Measurements from ENCODE around the gene AXIN1. TPM values are rescaled to one million over a fixed set of nuclear protein-coding genes. Genes with fewer than 3 reads are reported as not detected.

Gene AXIN1
- total and polyA plus RNA-seq, 2 of the 8 experiments (the other 6 are each of a cell fraction or from before 2014, with no cell fraction given) = 12.5 to 41.9 TPM

GRCh38 chr16:316741-317464, 35.6 kb downstream of the AXIN1 start:
- Histone ChIP-seq H2BK15ac (ENCODE audit: low read length) (no peak overlapping the region), H2BK20ac (ENCODE audit: low read length) (no peak overlapping the region), H3K18ac (ENCODE audit: extremely low read depth, low read length) (no peak overlapping the region), H3K23ac (ENCODE audit: insufficient read length) (no peak overlapping the region), H3K14ac (ENCODE audit: insufficient read length) (no peak overlapping the region), H3K56ac (replicated peaks; ENCODE audit: insufficient read length, low read depth, low read length) (no peak overlapping the region), H3K4me2 (ENCODE audit: insufficient read depth in 1 of 2, low read depth in 2 of 2, low read length in 2 of 2) (no peak overlapping the region), H3K27me3 (replicated peaks in 1 of 4; ENCODE audit: control insufficient read depth in 3 of 4, extremely low read depth in 1 of 4, insufficient read depth in 3 of 4, low read length in 3 of 4) (no peaks in the 10 kb centered on the region), H2AFZ (ENCODE audit: low read length) (no peak overlapping the region), H4K8ac (ENCODE audit: extremely low read depth, insufficient read depth, low read length) (0 out of 2 replicates have a peak overlapping the region, but pooled peaks have one; percentile 69), H3K23me2 (ENCODE audit: low read depth, low read length) (no peaks in the 10 kb centered on the region), H3K9ac (replicated peaks in 1 of 4; ENCODE audit: extremely low read depth in 1 of 4, low read depth in 3 of 4, low read length in 3 of 4) (no peak overlapping the region), H3K79me2 (ENCODE audit: control insufficient read depth in 1 of 2, insufficient read depth in 2 of 2, low read length in 2 of 2) (peaks cover 0 to 55% of the 10 kb centered on the region in 2 experiments; a peak in 2 of 4 replicates), H4K91ac (replicated peaks; ENCODE audit: insufficient read length, low read length) (no peak overlapping the region), H3K4ac (replicated peaks; ENCODE audit: insufficient read length, low read depth, low read length) (no peak overlapping the region), H2AK5ac (ENCODE audit: low read depth, low read length) (no peak overlapping the region), H3K27ac (ENCODE audit: low read depth, low read length) (no peak overlapping the region), H3K4me3 (ENCODE audit: extremely low read depth in 1 of 4, insufficient read depth in 2 of 4, low read depth in 3 of 4, low read length in 4 of 4) (no peak overlapping the region), H2BK5ac (ENCODE audit: low read depth, low read length) (no peak overlapping the region), H2BK12ac (ENCODE audit: low read depth, low read length) (no peak overlapping the region), H4K20me1 (replicated peaks in 1 of 2; ENCODE audit: control insufficient read depth in 1 of 2, insufficient read depth in 2 of 2, low read length in 2 of 2) (peaks cover 20 to 35% of the 10 kb centered on the region in 2 experiments), H3K79me1 (ENCODE audit: low read depth, low read length) (peaks cover 28% of the 10 kb centered on the region), H3K4me1 (replicated peaks in 1 of 4; ENCODE audit: control insufficient read depth in 3 of 4, insufficient read depth in 4 of 4, low read length in 3 of 4) (peaks cover 0 to 11% (median 8%) of the 10 kb centered on the region in 4 experiments; a peak in 6 of 7 replicates), H3K9me3 (ENCODE audit: insufficient read depth in 2 of 2, low read depth in 1 of 2, low read length in 1 of 2) (no peaks in the 10 kb centered on the region), H3K36me3 (ENCODE audit: control insufficient read depth in 2 of 4, insufficient read depth in 4 of 4, low read length in 3 of 4) (peaks cover 1 to 10% (median 7%) of the 10 kb centered on the region in 4 experiments; a peak in 6 of 8 replicates), H4K5ac (ENCODE audit: insufficient read length, low read depth, low read length) (no peak overlapping the region), H2BK120ac (replicated peaks; ENCODE audit: low read depth, low read length) (no peak overlapping the region)
- FAIRE-seq = no peak
- 92% methylated on average over 19 of the region's 19 CpGs; no CpG with 5 or more reads in 1 of the 2 experiments for WGBS, 2 experiments (ENCODE audit: extremely low coverage in 1 of 2, insufficient coverage in 1 of 2, insufficient read length in 1 of 2, insufficient replicate concordance in 2 of 2, low coverage in 1 of 2, low lambda C conversion rate in 2 of 2, missing lambda C conversion rate in 1 of 2)
- POLR2A ChIA-PET (ENCODE audit: partially characterized antibody) = interaction anchor here (0.7 to 1.2 kb wide), 2 partner anchors 33 to 81 kb away, joined by 3 to 5 read pairs; no protein-coding TSS in a partner anchor
- no peak for DNase-seq (ENCODE audit: low read depth in 1 of 2, low spot score in 2 of 2)
- TF ChIP-seq POLR2AphosphoS5 (IDR thresholded peaks at IDR 0.05; ENCODE audit: low read depth, low read length) (no peak), EP300 (IDR thresholded peaks at IDR 0.05; ENCODE audit: borderline replicate concordance in 1 of 2, low read depth in 2 of 2, low read length in 2 of 2) (no peak)
- CTCF ChIA-PET (ENCODE audit: partially characterized antibody) = interaction anchor here (1.0 to 5.2 kb wide), 6 partner anchors 8 to 89 kb away, joined by 3 to 46 read pairs (median 4); no protein-coding TSS in a partner anchor
